NK-92 (cell line): ENCODE results near the gene SRD5A3.

Experiments
- DNase-seq: peaks from one replicate; lab custom pipeline; 2025; ENCODE audit not compliant: unreplicated experiment; lab: John Stamatoyannopoulos, UW

The SRD5A3 gene

DNA sequence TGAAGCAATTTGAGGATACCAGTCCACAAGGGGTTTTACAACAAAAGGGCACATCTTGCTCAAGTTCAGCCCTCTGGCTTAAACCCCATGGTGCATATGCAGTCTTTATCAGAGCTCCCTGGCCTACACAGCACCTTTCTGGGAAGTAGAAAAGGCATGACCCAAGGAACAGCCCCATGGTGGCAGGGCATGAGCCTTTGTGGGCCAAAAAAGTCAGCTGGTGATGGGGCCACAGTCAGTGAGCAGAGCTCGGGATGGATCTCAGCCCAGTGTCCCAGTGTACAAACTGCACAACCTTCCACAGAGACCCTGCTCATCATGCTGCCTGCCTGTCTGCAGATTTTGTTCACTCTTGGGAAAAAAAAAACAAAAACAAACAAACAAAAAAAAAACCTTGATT, 27.4 kb downstream of the SRD5A3 start:
- DNase-seq, result no peak

- DNase-seq, result no peak
These were observed 30.7 kb downstream of the SRD5A3 start for GRCh38 chr4:55376698-55377097.

DNA sequence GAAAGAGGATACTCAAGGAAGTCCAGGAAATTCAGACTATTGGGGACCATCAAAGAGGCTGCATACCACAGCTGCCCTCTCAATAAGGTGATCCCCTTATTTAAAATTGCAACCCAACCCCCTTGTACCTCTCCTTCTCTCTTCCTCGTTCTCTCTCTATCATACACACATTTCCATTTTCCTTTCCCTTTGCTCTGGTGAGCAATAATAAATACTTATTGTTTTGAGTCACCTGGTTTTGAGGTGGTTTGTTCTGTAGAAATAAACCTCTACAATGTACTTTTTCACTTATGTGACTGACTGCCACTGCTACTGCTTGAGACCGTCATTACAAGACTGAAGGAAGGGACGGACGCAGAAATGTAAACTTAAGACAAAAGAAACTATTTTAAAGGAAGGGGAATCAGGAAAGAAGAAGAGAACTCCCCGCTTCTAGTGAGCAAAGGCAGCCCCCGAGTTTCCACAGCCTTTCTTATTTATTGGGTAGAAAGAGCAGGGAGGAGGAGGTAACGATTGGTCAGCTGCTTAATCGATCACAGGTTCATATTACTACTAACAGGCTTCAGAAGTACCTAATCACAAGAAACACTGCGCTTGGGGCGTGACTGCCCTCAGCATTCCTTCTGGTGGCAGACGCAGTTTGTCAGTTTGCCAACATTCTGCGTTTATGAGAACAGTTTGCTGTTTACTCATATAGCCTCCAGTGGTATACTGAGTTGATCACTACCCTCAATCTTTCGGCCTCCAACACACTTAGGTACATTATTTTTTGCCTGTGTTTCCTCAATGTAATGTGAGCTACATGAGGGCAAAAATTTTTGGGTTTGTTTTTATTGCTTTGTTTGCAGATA, 32.8 kb downstream of the SRD5A3 start:
- DNase-seq, result no peak

DNA sequence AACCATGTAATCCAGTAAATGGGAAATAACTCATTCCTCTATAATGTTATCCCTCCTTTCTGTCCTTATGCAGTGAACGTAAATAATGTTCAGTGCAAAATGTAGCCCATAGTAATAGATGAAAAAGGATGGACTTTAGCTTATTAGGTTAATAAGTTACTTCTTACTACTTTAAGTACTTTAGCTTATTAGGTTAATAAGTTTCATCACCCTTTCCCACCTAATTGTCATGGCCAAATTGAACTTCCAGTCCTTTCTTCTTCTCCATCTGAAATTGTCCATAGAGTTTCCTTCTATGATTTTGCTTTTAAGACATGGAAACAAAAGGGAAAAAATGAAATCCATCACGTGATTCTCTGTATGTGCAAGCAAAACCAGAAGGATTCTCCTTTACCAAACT, 34.5 kb downstream of the SRD5A3 start:
- DNase-seq, result no peak

DNA sequence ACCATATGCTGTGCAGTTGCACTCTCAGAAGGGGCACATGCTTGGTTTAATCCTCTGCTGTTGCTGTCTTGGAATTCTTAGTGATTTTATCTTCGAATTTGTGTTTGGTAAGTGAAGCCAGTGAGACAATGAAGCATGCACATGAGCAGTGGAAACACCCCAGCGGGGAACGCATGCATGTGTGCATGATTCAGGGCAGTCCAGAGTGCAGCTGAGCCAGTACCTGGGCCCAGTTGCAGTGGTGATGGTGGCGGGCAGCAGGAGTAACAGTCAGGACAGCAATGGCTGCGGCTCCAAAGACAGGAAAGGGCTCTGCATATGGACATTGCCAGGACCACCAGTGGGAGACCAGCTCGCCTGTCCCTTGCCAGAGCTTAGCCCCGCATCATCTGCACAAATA, 35.5 kb downstream of the SRD5A3 start:
- DNase-seq, result no peak

DNA sequence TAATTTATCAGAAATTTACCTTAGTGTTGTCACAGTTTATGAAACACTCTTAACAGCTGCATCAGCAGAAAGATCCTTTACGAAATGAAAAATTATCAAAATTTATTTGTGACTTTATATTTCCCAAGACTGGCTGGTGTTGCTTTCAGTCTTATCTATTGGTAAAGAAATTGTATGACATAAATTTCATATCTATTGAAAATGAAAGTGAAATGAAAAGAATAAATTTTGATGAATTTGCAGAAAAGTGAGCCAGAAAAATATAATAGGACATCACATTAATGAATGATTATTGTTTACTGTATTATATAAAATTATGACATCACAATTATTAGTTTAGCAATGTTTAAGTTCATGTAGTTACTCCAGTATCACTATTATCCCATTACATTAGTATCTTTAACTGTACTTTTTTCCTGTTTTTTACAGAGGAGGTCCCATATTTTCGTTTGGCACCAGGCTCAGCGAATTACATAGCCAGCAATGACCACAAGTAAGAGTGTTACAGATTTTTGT, 36.5 kb downstream of the SRD5A3 start:
- DNase-seq, result no peak

DNA sequence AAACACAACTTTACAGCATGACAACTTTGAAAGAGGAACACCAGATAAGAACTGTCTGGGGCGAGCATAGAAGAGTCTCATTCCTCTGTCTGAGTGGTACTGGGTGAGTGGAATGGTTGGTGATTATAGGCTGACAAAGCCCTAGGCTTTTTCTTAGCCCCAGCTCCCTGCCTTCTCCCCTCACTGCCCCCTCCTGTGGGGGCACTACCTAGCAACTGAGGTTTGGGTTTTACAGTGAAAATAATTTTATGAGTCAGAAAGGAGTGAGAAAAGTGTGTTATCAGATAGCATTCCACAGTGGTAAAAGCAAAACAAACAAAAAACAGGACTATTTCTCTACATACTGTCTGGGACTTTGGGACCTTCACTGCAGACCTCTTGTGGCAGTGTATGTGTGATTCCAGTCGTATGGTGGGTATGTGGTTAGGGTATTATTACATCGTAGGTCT, 39.2 kb downstream of the SRD5A3 start:
- DNase-seq, result no peak

DNA sequence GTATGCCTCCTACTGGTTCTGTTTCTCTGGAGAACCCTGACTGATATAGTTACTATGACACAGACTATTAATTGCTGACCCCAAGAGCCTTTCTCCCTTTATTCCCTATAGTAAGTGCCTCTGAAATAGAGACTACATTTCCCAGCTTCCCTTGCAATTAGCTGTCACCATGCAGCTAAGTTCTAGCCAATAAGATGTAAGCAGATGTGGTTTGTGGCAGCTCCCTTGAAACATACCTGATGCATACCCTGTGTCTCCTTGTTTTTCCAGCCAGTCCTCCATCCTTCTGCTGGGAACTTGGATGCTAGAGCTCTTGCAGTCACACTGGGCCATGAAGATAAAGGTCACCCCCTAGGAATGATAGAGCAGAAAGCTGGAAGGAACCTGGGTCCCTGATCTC, 40.0 kb downstream of the SRD5A3 start:
- DNase-seq, result no peak

GRCh38 chr4:55386840-55387239, 40.8 kb downstream of the SRD5A3 start:
- no peak for DNase-seq

DNA sequence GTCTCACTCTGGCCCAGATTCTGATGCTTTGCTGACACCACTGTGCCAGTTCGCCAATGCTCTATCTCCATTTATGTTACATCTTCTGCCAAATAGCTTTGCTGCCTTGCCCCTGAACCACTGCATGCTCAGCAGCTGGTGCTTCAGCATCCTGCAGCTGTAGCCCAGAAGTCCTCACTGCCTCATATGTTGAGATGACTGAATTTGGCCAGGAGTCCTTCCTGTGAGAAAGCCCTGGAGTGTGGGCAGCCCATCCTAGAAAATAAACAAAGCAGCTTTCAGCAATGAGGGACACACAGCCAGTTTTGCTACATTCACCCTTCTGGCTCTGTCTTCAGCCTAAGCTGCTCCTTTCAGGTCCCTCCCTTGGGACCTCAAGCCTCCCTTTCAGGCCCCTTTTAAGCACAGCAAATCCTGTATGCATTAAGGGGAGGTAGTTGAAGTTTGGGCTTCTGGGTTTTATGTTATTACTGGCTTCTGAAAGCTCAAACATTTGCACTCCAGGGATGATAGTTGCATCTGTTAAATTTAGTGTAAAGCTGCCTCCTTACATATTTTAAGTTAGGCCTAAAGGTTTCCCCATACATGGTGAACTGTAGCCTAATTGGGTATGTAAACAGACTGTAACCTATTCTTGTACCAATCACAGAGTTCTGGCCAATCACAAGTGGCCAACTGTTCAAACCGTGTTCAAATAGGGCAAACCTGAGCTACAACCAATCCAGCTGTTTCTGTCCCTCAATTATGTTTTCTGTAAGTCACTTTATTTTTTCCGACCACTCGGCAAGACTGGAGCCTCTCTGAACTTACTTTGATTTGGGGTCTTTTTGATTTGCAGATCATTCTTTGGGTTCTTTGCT, 47.6 kb downstream of the SRD5A3 start:
- no peak for DNase-seq

GRCh38 chr4:55395218-55395528, 49.1 kb downstream of the SRD5A3 start:
- no peak for DNase-seq

- peak; percentile 10 for DNase-seq
These were observed 49.7 kb downstream of the SRD5A3 start, which contains the start of gene TMEM165 for GRCh38 chr4:55395529-55396307. Gene TMEM165, plus strand, starts transcription at chr4:55395957. Its CDS starts 233 bp downstream, at chr4:55396190.

- DNase-seq, result no peak
These were observed 50.5 kb downstream of the SRD5A3 start for GRCh38 chr4:55396308-55397125.

GRCh38 chr4:55397126-55397436, 51.0 kb downstream of the SRD5A3 start:
- DNase-seq, result no peak

DNA sequence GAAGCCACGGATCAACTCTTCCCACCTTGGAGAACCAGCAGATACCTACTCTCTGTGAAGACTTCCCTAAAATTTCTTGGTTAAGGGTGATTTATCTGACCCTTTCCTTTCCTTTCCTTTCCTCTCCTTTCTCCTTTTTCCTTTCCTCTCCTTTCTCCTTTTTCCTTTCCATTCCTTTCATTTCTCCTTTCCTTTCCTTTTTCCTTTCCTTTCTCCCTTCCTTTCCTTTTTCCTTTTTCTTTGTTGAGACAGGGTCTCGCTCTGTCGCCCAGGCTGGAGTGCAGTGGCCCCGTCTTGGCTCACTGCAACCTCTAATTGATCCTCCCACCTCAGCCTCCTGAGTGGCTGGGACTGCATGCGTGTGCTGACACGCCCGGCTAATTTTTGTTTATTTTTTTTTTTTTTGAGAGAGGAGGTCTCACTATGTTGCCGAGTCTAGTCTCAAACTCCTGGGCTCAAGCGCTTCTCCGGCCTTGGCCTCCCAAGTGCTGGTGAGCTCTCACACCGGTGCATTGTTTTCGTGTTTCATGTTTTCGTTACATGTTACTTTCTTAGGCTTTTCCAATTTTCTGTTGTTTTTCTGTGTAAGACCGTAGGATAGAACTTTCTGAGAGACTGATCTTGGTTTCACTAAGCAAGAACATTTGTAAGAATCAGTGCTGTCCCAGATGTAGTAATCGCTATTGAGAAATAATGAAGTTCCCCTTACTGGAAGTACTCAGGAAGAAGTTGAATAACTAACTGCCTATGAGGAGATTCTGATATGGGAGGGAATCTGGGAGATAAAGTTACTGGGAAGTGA, 51.7 kb downstream of the SRD5A3 start:
- no peak for DNase-seq

DNA sequence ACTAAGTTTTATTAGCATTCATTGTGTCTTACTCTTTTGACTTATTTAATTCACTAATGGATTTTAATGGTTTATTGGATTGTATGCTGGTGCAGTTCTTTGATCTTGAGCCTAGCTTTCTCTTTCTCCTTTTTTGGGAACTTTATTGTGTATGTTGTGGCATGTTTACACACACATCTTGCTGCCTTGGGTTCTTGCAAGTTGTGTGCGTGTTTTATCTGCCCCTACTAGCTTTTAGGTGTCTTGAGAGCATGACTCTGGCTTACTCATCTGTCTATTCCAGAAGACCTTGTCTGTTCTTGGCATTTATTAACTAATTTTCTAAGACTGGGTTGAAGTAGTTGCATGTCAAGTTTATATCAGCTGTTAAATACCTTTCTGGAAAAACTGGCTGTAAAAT, 52.4 kb downstream of the SRD5A3 start:
- no peak for DNase-seq

DNA sequence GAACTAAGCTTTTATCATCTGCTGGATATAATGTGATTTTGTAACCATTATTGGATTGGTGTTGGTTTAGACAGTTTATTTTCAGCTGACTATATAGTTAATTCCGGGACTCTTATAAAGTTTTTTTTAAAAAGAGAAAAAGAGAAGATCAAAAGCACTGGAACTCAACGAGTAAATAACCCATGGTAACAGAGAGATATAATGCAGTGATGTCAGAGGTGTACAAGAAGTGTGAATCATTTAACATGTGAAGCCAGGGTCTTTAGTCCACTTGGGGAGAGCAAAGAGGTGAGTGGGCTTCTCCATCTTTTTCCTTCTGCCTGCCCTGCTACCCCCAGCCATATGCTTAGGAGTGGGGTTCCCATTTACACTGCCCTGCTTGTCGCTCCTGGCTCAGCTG, 52.9 kb downstream of the SRD5A3 start:
- DNase-seq, result no peak

- no peak for DNase-seq
These were observed 53.5 kb downstream of the SRD5A3 start for GRCh38 chr4:55399581-55399980.

DNA sequence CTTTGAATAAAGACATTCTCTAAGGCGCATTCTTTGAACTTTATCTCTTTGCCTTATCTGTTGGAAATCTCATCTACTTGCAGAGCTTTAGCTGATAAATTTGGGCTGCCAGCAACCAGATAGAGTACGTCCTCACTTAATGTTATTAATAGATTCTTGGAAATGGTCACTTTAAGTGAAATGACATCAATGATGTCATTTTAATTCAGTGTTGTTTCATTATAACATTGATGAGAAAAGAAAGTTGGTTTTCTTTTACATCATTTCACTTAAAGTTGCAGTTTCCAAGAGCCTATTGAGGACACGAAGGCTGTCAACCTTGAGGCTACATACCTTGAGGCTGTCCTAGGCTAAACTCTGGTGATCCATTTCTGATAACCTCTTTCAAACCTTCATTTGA, 59.0 kb downstream of the SRD5A3 start:
- DNase-seq, result no peak

DNA sequence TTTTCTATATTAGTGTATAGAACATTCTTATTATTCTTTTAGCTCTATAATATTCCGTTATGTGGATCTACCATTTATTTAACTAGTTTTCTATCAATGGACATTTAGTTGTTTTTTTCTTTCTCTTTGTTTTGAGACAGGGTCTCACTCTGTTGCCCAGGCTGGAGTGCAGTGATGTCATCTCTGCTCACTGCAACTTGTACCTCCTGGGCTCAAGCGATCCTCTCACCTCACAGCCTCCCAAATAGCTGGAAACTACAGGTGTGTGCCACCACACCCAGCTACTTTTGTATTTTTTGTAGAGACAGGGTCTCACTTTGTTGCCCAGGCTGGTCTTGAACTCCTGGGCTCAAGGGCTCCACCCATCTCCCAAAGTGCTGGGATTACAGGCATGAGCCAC, 60.5 kb downstream of the SRD5A3 start:
- no peak for DNase-seq
